ENCODE results near the gene RPL28.

GRCh38 chr19:55369653-55370304 is 16.0 kb upstream of the RPL28 start:
- TF ChIP-seq MAX (IDR thresholded peaks at IDR 0.05) (no peak), CTCF (IDR thresholded peaks at IDR 0.05; ENCODE audit: low read depth, low read length, missing input control) (no peak), HNF4G (IDR thresholded peaks at IDR 0.05) (no peak), SP1 (IDR thresholded peaks at IDR 0.05) (no peak), REST (IDR thresholded peaks at IDR 0.05) (no peak), GABPA (IDR thresholded peaks at IDR 0.05 in 1 of 2, conservative IDR thresholded peaks at IDR 0.05 in 1 of 2) (no peak), HNF4A (conservative IDR thresholded peaks at IDR 0.05) (no peak), ATF3 (IDR thresholded peaks at IDR 0.05) (no peak), JUND (IDR thresholded peaks at IDR 0.05) (no peak), YY1 (IDR thresholded peaks at IDR 0.05) (no peak), EGR1 (IDR thresholded peaks at IDR 0.05; ENCODE audit: low read depth in 2 of 2) (no peak), RXRA (IDR thresholded peaks at IDR 0.05) (no peak)

All from liver (tissue), 3 donors.